Stimulated activated CD4-positive, alpha-beta T cell treated with anti-CD3 and anti-CD28 coated beads, Interleukin-4, amount 100 ng/mL, for 1 hour (primary cell): ENCODE results near the gene MED20.

Experiments used
- DNase-seq: peaks from one replicate; pipeline ENCODE4 v3.0.0-alpha.2; 2020

Gene MED20

GRCh38 chr6:41900861-41901260, 20.1 kb downstream of the MED20 start:
- DNase-seq, result no peak

DNA sequence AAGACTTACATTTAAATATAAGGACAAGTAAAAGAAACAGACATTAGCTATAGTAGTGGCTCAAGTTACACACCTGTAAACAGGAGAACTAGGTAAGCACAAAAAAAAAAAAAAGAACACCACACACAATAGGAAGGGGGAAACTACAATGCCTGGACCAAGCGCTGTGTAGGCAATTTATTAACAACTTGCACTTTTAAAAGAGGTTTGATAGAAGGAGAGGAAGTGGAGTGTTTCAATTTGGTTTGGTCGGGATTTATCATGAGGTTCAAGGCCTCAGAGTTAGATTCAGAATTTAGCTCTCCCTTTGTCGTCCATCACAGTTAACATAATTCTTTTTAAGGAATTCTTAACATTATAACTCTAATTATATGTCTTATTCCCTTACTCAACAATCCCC, 24.7 kb downstream of the MED20 start:
- no peak for DNase-seq

GRCh38 chr6:41895300-41896233, 25.4 kb downstream of the MED20 start, which contains the start of gene USP49:
Gene USP49, minus strand, starts transcription at chr6:41895375. Its CDS starts 88,392 bp downstream, at chr6:41806983.
- DNase-seq, result peak; percentile 96

DNA sequence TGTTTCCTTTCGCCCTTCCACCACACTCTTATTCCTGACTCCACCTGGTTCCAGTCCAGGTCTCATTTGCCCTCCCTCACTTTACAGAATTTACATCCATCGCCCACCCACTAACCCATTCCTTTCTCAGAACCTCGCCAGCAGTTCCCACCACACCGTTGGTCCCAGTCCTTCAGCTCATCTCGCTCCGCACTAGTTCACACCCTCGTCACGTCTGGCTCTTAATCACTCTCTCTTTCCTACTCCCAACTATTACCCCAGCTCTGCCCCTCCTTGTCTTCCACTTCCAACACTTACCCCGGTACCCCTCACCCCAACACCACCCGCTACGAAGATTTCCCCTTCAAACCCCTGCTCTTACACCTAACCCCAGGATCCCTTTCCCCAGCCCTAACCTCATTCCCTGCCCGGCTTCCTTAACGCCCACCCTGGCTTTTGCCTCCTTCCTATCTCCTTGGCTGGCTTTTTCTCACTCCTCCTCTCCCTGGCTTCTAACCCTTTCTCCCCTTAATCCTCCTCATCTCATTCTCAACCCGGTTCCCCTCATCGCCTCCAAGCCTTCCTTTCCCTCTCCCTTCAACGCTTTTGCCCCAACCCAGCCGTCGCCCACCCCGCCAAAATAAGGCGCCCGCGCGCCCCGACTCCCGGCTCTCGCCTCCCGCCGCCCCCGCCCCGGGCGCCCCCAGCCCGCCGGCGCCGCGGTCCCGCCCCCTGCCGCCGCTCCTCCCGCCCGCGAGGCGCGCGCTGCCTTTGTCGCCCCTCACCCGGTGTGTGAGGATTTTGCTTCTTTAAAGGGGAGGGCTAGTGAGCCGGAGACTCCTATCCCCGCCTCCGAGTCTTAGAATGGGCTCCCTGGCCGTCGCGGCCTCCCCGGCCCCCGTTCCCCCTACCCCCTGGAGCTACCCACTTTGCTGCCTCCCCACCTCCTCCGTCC, 26.3 kb downstream of the MED20 start:
- peak; percentile 50 for DNase-seq

DNA sequence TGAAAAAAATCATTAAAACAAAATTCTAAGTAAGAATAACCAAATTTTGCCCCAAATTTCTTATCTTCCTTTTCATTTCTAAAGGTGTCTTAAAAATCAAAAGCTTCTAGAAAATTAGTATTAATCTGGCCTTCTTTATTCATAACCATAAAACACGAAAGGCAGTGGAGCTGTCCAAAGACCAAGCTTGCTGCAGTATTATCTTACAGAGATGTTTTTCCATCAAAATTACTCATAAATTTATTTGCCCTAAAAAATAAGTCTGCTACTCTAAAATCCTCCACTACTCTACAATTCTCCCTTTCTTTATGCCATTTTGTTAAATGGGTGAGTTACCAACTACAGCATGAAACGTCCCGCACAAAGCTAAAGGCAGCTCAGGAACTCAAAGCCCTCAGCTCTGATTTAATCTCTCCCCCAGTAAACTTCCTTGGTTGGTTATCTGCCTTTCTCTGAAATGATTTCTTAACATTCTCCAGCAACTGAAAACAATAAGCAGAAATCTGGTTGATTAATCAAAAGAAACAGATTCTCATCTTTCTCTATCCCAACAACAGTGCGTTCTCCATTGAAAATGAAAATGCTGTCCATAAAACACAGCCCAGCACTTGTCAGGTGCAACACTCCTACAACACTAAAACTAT, 27.9 kb downstream of the MED20 start:
- no peak for DNase-seq

- no peak for DNase-seq
These were observed 33.6 kb downstream of the MED20 start for GRCh38 chr6:41887331-41887751.

DNA sequence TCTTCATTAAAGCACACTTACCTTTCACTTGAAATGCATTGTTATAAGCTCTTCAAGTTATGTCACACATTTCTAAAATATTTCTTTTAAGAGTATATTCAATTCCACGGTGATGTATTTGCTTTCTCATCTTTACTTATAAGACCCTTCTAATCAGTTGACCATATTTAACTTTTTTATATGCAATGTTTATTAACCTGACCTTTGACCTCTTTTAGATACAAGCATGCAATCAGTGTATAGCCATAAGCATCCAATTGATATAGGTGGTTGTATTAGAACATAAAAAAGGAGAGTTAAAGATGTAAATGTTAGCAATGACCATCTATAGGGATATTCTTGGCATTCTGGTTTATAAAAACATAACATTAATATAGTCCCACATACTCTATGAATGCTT, 35.0 kb downstream of the MED20 start:
- no peak for DNase-seq

DNA sequence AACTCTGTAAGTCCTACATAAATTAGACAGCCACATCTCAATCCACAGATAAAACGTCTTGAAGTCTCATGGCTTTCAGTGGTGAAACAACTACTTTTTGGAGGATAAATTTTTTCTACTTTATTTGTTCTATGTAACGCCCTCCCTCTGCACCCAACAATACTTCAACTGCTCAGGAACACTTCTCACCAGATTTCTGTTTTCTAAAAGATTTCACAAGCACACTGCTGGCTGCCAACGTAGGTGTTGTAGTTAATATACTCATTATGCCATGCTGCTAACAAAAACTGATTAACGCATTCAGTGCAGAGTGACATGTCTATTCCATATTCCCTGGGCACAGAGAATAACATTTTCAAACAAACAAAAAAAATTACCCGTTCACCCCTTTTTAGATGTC, 36.0 kb downstream of the MED20 start:
- no peak for DNase-seq

GRCh38 chr6:41881506-41881905, 39.4 kb downstream of the MED20 start:
- DNase-seq, result no peak

DNA sequence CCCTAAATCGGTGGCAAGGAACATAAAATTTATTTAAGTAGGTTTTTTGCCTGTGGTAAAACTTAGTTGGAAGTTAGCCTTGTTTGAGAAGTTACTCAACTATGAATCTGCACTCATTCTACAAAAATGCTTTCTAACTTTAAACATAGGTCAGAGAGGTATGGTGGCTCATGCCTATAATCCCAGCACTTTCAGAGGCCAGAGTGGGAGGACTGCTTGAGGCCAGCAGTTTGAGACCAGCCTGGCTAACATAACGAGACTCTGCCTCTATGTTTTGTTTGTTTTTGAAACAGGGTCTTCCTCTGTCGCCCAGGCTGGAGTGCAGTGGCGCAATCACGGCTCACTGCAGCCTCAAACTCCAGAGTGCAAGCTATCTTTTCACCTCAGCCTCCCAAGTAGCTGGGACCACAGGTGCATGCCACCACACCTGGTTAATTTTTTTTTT, 42.0 kb downstream of the MED20 start:
- no peak for DNase-seq

GRCh38 chr6:41878246-41878645, 42.7 kb downstream of the MED20 start:
- no peak for DNase-seq

DNA sequence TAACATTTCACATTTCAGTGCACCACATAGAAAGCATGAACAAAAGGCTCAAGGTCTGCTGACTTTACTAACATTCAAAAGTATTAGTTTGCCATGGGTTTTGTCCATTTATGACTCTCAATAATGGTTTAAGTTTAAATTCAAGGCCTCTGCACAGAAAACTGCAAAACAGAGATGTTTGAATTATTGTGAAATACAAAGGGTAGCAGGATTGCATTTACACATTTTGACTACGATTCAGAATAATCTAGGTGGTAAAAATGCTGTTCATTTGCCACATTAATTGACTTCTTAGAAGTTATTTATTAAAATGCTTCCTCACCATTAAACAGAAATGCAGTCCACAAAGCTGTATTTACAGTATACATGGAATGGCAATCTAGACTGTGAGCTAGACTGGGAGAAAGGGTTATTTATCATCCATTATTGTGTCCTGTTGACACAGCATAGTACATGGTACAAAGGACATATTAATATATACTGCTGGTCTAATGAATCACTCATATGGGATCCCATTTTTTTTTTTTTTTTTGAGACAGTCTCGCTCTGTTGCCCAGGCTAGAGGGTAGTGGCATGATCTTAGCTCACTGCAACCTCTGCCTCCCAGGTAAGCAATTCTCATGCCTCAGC, 43.8 kb downstream of the MED20 start:
- no peak for DNase-seq

DNA sequence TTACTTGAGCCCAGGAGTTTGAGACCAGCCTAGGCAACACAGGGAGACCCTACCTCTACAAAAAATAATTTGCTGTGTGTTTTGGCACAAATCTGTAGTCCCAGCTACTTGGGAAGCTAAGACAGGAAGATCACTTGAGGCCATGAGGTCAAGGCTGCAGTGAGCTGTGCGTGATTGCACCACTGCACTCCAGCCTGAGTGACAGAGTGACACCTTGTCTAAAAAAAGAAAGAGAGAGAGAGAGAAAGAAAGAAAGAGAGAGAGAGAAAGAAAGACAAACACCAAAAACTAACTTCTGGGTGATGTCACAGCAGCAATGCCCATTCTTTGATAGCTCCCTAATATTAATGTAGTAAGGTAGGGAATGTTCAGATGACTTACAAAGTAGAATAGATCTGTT, 46.2 kb downstream of the MED20 start:
- DNase-seq, result no peak

DNA sequence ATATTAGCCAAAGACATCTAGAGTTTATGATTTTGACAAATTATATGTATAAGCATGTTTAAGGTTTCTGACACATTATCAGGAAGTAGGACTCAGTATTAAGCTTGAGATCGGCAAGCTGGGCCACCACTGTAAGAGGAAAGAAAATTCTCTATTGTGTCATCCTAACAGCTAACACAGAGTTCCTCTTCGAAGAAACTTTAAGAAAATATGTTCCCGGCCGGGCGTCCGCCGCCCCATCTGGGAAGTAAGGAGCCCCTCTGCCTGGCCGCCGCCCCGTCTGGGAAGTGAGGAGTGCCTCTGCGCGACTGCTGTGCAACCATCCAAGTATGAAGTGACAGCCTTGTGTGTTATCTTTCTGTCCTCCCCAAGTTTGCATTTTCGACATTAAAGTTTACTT, 48.8 kb downstream of the MED20 start:
- no peak for DNase-seq

DNA sequence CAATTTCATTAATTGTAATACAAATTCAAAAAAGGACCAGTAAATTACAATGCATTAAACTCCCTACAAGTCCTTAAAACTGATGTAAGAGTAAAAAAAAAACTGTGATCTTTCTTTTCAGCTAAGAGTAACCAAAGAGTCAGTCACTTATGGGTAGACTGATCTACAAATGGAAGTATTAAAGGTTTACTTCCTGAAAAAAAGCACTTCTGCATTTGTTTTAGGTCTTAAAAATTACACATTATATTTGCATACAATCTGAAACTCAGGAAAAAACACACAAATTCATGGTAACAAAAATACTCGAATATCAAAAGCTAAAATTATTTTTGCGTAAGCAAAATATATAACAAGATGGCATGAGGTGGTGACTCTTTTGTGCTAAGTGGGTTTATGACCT, 49.2 kb downstream of the MED20 start:
- DNase-seq, result no peak

DNA sequence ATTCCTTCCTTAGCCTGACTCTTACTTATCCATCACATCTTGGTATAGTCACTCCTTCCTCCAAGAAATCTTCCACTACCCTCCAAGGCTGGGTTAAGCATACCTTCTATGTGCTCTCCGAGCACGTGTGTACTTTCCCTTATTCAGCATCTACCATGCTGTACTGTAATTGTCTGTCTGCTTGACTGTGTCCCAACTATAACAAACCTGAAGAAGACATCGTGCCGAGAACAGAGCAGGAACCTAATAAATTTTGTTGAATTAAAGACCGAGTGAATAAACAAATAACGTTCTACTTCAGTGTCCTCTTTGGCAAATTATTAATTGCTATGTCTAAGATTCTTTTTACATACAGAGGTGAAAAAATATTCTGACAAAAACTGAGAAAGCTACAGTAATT, 61.6 kb downstream of the MED20 start:
- DNase-seq, result no peak

GRCh38 chr6:41858703-41859102, 62.2 kb downstream of the MED20 start:
- no peak for DNase-seq
